Pancreas (tissue), 10 donors: ENCODE results near the gene LDLRAD1. TPM values are rescaled to one million over a fixed set of nuclear protein-coding genes. Genes with fewer than 3 reads are reported as not detected.
"Not testable (repeated sequence)": the region's sequence is repeated elsewhere in the genome, so short reads cannot be mapped to it uniquely, and the experiment has no call there.

Experiments used
- ATAC-seq, 4 donors: fragments of 200-7000 bp; cut with Tn5 transposase; one replicate each; pipeline versions ENCODE4 v1.8.0 to v1.9.1; 2020; ENCODE audit warnings: mild to moderate bottlenecking in 4 of 4, moderate library complexity in 4 of 4
- DNase-seq, 6 donors: peaks; one replicate each; pipeline ENCODE4 v3.0.0-alpha.2; 2020
- FAIRE-seq: peaks from 2 replicates; lab custom pipeline; 2012; peaks lifted over from hg19 to GRCh38; lab: Jason Lieb, UNC
- H3K27ac ChIP-seq, 4 donors: fragments of 200-600 bp; sonication (generic); 1 replicate in 3 of 4; 2 replicates in 1 of 4; pipeline versions ENCODE4 v1.5.0 to v1.8.0; 2020
- H3K27me3 ChIP-seq, 4 donors: fragments of 200-600 bp; one replicate each; pipeline ENCODE4 v1.8.0; 2021
- H3K36me3 ChIP-seq, 3 donors: fragments of 200-600 bp; sonication (generic) in 1 of 3; one replicate each; pipeline versions ENCODE4 v1.5.0 to v1.8.0; 2020 to 2021
- H3K4me1 ChIP-seq, 3 donors: fragments of 200-600 bp; one replicate each; pipeline ENCODE4 v1.8.0; 2021
- H3K4me3 ChIP-seq, 4 donors: fragments of 200-600 bp; sonication (generic) in 2 of 4; one replicate each; pipeline versions ENCODE4 v1.5.0 to v1.8.0; 2020 to 2021
- H3K9me3 ChIP-seq, 4 donors: fragments of 200-600 bp; one replicate each; pipeline ENCODE4 v1.8.0; 2021
- WGBS, 2 donors: extraction: QIAGEN DNeasy Blood & Tissue Kit; methylation state at CpG; one replicate each; pipeline ENCODE4 v1.1.7; 2013; 5-methylcytosine and 5-hydroxymethylcytosine counted together
- intact Hi-C, 3 donors: fragments of 100-400 bp; cut with DNase I; formaldehyde crosslinking; loops; one replicate each; pipeline versions ENCODE4 v1.11.1 to v1.14.2; 2022
- polyA plus RNA-seq, 2 donors: library from polyadenylated mRNA; stranded (reverse); fragments of 200-250 nt; gene quantifications; one replicate each; pipeline ENCODE4 v1.2.3, GENCODE V29; 2013
- total RNA-seq, 6 donors: library from RNA; stranded (reverse); fragmentation: NEBNext Ultra II Directional in 4 of 6; extraction: Animal tissue kit (Norgen Biotek cat#: 25700) in 4 of 6; gene quantifications; one replicate each; pipeline versions ENCODE4 v1.2.1 to v1.2.4, GENCODE V29; 2021 to 2023
- TF ChIP-seq, protein P1 (sequence below), 4 donors: fragments of 200-600 bp; sonication (generic) in 3 of 4; IDR thresholded peaks; one replicate each; pipeline versions ENCODE4 v1.5.0 to v1.8.0; 2021; ENCODE audit warnings: antibody characterized with exemption in 4 of 4
- donor health status: healthy with polysubstance abuse.
- donor health status: DM: no; HTN: no; CAD: no; lungs with moderate emphysema.
- donor health status: DM: no; HTN: no; CAD: no.
- donor health status: control.
- donor health status: control.
- donor health status: Bipolar disorder and iron deficiency.
- donor health status: DM: yes; HTN: yes; CAD: no.
- donor health status: DM: no; HTN: no; CAD: no.
- donor health status: DM: no; HTN: no; CAD: no.
- donor health status: DM: yes; HTN: yes; CAD: no.

Gene LDLRAD1
- total and polyA plus RNA-seq, 8 donors: 0.08 to 0.29 (median 0.19) TPM; not detected in 3

DNA sequence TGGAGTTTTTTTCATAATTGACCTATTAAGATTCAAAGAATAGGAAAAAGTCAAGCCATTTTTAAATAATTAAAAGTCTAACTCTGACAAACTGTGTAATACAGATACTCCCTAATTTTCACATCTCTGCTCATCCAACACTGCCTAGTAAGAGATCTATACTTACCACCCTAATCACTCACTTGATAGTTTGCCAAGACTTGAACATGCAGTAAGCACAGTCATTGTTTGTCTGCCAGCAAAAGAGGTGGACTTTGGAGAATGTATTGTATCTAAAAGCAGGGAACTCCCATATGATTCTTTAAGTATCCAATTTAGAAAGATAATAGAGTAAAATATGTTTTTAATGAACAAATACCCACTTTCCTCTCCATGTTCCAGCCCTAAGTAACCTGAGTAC, 19.5 kb upstream of the LDLRAD1 start:
- Histone ChIP-seq H3K27me3 (no peaks in the 10 kb centered on the region), H3K36me3 (peaks cover 8 to 63% (median 50%) of the 10 kb centered on the region in 3 donors), H3K4me1 (no peaks in the 10 kb centered on the region), H3K27ac (no peak overlapping the region), H3K9me3 (no peaks in the 10 kb centered on the region), H3K4me3 (no peak overlapping the region)
- intact Hi-C loops: no loop called here
- ATAC-seq (no peak), FAIRE-seq (no peak), DNase-seq (no peak)
- TF ChIP-seq, protein P1, sequence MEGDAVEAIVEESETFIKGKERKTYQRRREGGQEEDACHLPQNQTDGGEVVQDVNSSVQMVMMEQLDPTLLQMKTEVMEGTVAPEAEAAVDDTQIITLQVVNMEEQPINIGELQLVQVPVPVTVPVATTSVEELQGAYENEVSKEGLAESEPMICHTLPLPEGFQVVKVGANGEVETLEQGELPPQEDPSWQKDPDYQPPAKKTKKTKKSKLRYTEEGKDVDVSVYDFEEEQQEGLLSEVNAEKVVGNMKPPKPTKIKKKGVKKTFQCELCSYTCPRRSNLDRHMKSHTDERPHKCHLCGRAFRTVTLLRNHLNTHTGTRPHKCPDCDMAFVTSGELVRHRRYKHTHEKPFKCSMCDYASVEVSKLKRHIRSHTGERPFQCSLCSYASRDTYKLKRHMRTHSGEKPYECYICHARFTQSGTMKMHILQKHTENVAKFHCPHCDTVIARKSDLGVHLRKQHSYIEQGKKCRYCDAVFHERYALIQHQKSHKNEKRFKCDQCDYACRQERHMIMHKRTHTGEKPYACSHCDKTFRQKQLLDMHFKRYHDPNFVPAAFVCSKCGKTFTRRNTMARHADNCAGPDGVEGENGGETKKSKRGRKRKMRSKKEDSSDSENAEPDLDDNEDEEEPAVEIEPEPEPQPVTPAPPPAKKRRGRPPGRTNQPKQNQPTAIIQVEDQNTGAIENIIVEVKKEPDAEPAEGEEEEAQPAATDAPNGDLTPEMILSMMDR (IDR thresholded peaks at IDR 0.05): no peak

DNA sequence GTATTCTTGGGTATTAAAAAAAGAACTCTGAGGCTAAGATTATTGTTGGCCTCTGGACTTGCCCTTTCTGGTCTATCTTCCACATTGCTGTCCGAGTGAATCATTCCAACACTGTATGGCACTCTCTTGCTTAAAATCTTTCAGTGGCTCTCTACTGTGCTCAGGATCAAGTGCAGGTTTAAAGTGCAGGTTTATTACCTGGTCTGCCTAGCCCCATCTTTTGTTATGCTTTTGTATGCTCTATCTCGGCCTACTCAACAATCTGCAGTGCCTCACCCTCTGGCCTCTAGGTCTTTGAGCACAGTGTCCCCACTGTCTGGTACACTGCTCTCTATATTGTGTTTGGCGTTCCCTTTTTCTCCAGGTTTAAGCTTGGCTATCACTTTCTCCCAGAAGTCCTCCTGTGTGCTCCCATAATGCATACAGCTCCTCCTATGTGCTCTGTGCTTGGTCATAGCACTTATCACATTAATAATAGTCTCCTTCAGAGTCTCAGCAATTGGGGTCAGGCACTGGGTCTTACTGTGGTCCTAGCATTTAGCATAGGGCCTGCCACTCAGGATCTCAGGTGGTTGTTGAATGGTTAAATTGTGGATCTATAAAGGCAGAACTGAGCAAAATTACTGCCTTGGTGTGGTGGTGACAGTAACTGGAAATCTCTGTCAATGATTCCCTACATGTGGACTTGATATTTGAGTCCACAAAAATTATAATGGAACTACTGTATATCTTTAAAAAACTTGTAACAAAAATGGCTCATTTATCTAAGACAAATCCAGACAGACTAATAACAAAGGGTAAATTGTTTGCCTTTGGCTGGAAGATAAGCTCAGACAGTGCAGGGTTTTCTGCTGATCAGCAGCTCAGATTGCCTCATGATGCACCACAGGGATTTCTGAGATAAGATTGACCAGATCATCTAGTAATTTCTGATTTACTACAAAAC, 10.6 kb upstream of the LDLRAD1 start:
- Histone ChIP-seq H3K9me3 (no peaks in the 10 kb centered on the region), H3K27ac (peak overlapping the region in 2 of 4 donors; percentile 32 to 44), H3K36me3 (peaks cover 0 to 24% (median 19%) of the 10 kb centered on the region in 3 donors), H3K27me3 (no peaks in the 10 kb centered on the region), H3K4me1 (no peaks in the 10 kb centered on the region), H3K4me3 (no peak overlapping the region)
- DNase-seq (no peak), FAIRE-seq (no peak), ATAC-seq (peak in 3 of 4 donors; percentile 51 to 64 (median 62))
- TF ChIP-seq, protein P1 (IDR thresholded peaks at IDR 0.05): no peak
- WGBS, 2 donors: 69 to 76% methylated on average over 3 of the region's 3 CpGs
- intact Hi-C loops: no loop called here

DNA sequence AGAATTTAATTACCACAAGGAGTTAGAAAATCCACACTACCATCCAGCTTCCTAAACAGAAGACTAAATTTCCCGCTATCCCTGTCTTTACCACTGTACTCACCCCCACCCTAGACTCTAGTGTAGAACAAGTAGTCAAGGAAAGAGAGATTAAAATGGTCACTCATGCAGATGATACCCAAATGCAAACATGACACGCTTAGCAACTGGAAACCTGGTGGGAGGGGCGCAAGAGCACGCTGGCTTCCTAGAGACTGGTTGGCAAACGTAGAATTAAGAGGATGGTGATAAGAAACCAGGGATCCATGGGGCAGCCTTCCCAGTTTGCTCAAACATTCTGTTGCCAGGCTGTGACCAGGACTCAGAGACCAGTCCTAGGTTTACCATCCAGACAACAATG, 9.9 kb upstream of the LDLRAD1 start:
- Histone ChIP-seq H3K4me1 (no peaks in the 10 kb centered on the region), H3K27me3 (no peaks in the 10 kb centered on the region), H3K27ac (peak overlapping the region in 1 of 4 donors; percentile 32), H3K9me3 (no peaks in the 10 kb centered on the region), H3K36me3 (peaks cover 0 to 21% (median 13%) of the 10 kb centered on the region in 3 donors), H3K4me3 (no peak overlapping the region)
- DNase-seq: no peak
- ATAC-seq: peak in 3 of 4 donors; percentile 52 to 90 (median 81)
- 62% methylated on average over 5 of the region's 5 CpGs for WGBS, 2 donors
- TF ChIP-seq, protein P1 (IDR thresholded peaks at IDR 0.05): no peak
- no peak for FAIRE-seq
- intact Hi-C loops: no loop called here

DNA sequence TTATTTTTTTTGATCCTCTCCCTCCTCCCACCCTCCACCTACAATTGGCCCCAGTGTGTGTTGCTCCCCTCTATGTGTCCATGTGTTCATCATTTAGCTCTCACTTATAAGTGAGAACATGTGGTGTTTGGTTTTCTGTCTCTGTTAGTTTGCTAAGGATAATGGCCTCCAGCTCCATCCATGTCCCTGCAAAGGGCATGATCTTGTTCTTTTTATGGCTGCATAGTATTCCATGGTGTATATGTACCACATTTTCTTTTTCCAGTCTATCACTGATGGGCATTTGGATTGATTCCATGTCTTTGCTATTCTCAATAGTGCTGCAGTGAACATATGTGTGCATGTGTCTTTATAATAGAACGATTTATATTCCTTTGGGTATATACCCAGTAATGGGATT, 6.8 kb upstream of the LDLRAD1 start:
- H3K36me3 ChIP-seq, H3K4me1 ChIP-seq, DNase-seq, H3K27me3 ChIP-seq, FAIRE-seq, intact Hi-C loops, H3K9me3 ChIP-seq, H3K4me3 ChIP-seq, H3K27ac ChIP-seq, ATAC-seq: not testable (repeated sequence)
- WGBS, 2 donors: 73 to 89% methylated on average over 1 of the region's 1 CpG

DNA sequence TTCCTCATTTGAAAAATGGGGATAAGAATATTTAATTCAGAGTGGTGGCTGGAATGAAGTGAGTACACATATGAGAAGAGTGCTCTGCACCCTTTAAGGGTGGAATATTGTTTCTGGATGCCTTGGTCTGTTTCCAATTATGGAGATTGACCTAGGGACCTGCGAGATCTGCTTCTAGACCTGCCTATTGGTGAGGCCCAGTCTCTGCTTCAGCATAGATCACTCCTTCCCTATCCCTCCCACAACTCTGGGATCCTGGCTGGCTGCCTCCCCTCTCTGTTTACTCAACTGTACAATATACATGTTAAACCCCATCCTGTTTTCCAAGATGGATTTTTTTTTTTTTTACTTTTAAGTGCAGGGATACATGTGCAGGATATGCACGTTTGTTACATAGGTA, 6.4 kb upstream of the LDLRAD1 start:
- DNase-seq: no peak
- TF ChIP-seq, protein P1 (IDR thresholded peaks at IDR 0.05): no peak
- Histone ChIP-seq H3K4me1 (no peaks in the 10 kb centered on the region), H3K27me3 (no peaks in the 10 kb centered on the region), H3K4me3 (no peak overlapping the region), H3K27ac (no peak overlapping the region), H3K9me3 (no peaks in the 10 kb centered on the region), H3K36me3 (no peaks in the 10 kb centered on the region)
- no peak for ATAC-seq
- FAIRE-seq: no peak
- intact Hi-C loops: no loop called here
- 78 to 79% methylated on average over 2 of the region's 2 CpGs for WGBS, 2 donors

DNA sequence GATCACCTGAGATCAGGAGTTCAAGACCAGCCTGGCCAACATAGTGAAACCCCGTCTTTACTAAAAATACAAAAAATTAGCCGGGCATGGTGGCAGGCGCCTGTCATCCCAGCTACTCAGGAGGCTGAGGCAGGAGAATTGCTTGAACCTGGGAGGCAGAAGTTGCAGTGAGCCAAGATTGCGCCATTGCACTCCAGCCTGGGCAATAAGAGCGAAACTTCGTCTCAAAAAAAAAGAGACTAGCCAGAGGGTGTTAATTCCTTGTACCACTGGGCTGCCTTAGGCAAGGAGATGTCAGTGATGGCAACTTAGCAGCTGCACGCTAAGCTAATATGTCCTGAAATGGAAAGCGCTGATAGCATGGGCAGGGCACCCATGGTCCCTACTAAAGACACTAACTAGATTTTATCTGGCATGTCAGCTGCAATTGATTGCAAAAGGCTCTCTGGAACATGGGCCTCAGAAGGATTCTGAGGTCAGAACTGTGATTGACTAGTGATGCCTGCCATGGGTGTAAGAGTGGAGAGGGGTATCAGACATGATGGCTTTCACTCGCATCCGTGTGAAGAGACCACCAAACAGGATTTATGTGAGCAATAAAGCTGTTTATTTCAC, 1.7 kb upstream of the LDLRAD1 start:
- intact Hi-C loops, FAIRE-seq: not testable (repeated sequence)

More for the DNA sequence above, 1.7 kb upstream of the LDLRAD1 start:
- DNase-seq, H3K4me1 ChIP-seq, H3K27me3 ChIP-seq, H3K4me3 ChIP-seq, H3K36me3 ChIP-seq, H3K9me3 ChIP-seq, H3K27ac ChIP-seq, ATAC-seq: not testable (repeated sequence)
- WGBS, 2 donors: 81 to 91% methylated on average over 10 of the region's 10 CpGs
